Colonic mucosa (tissue), 4 donors: Measurements from ENCODE around the gene SLC17A5. TPM values are rescaled to one million over a fixed set of nuclear protein-coding genes. Genes with fewer than 3 reads are reported as not detected.

Experiments
- DNase-seq: peaks from one replicate; pipeline ENCODE4 v3.0.0-alpha.2; 2020
- H3K27ac ChIP-seq: fragments of 200-600 bp; one replicate; pipeline ENCODE4 v1.8.0; 2021
- H3K27me3 ChIP-seq: fragments of 200-600 bp; one replicate; pipeline ENCODE4 v1.8.0; 2021
- H3K36me3 ChIP-seq: fragments of 200-600 bp; one replicate; pipeline ENCODE4 v1.8.0; 2021
- H3K4me1 ChIP-seq: fragments of 200-600 bp; one replicate; pipeline ENCODE4 v1.8.0; 2021; ENCODE audit warnings: mild to moderate bottlenecking
- H3K4me3 ChIP-seq: fragments of 200-600 bp; one replicate; pipeline ENCODE4 v1.8.0; 2021
- H3K9ac ChIP-seq, 2 donors: one replicate each; pipeline ENCODE4 v1.7.0; 2013; ENCODE audit warnings: control low read depth in 2 of 2, low read depth in 2 of 2, low read length in 2 of 2
- H3K9me3 ChIP-seq: fragments of 200-600 bp; one replicate; pipeline ENCODE4 v1.8.0; 2021
- CTCF ChIP-seq: fragments of 200-600 bp; IDR thresholded peaks from one replicate; pipeline ENCODE4 v1.8.0; 2022; ENCODE audit warnings: antibody characterized with exemption, mild to moderate bottlenecking
- intact Hi-C: fragments of 100-400 bp; cut with DNase I; formaldehyde crosslinking; loops from one replicate; pipeline ENCODE4 v1.14.1; 2022
- total RNA-seq, 2 donors: library from RNA; stranded (reverse); fragmentation: NEBNext Ultra II Directional in 1 of 2; extraction: Animal tissue kit (Norgen Biotek cat#: 25700) in 1 of 2; gene quantifications; one replicate each; pipeline ENCODE4 v1.2.1, GENCODE V29; 2021
- donor health status: healthy.
- donor health status: DM: no; HTN: no; CAD: no.
- donor health status: DM: no; HTN: no; CAD: no.

Gene SLC17A5
- total RNA-seq, 2 donors from 2014 or later, result 24.4 to 41.5 TPM

GRCh38 chr6:73671911-73672685, 18.3 kb upstream of the SLC17A5 start:
- Histone ChIP-seq H3K4me3 (no peak overlapping the region), H3K9me3 (no peaks in the 10 kb centered on the region), H3K4me1 (no peaks in the 10 kb centered on the region), H3K9ac (no peak overlapping the region), H3K27ac (no peak overlapping the region), H3K27me3 (no peaks in the 10 kb centered on the region), H3K36me3 (no peaks in the 10 kb centered on the region)
- intact Hi-C loops, result no loop called here
- no peak for TF ChIP-seq CTCF
- DNase-seq, result no peak

- Histone ChIP-seq H3K27me3 (no peaks in the 10 kb centered on the region), H3K36me3 (no peaks in the 10 kb centered on the region), H3K4me3 (no peak overlapping the region), H3K4me1 (no peaks in the 10 kb centered on the region), H3K9ac (no peak overlapping the region), H3K9me3 (no peaks in the 10 kb centered on the region), H3K27ac (no peak overlapping the region)
- intact Hi-C loops, result no loop called here
- no peak for DNase-seq
- no peak for TF ChIP-seq CTCF
Observed at GRCh38 chr6:73669005-73669404, 15.2 kb upstream of the SLC17A5 start.

- Histone ChIP-seq H3K9ac (no peak overlapping the region), H3K4me1 (no peaks in the 10 kb centered on the region), H3K36me3 (no peaks in the 10 kb centered on the region), H3K27me3 (no peaks in the 10 kb centered on the region), H3K9me3 (no peaks in the 10 kb centered on the region), H3K4me3 (no peak overlapping the region), H3K27ac (no peak overlapping the region)
- no peak for TF ChIP-seq CTCF
- no peak for DNase-seq
- intact Hi-C loops, result no loop called here
Observed at GRCh38 chr6:73667798-73668197, 14.0 kb upstream of the SLC17A5 start.

- Histone ChIP-seq H3K9ac (no peak overlapping the region), H3K27me3 (no peaks in the 10 kb centered on the region), H3K4me1 (no peaks in the 10 kb centered on the region), H3K36me3 (no peaks in the 10 kb centered on the region), H3K4me3 (no peak overlapping the region), H3K9me3 (no peaks in the 10 kb centered on the region), H3K27ac (peak overlapping the region; percentile 10)
- intact Hi-C loops, result no loop called here
- TF ChIP-seq CTCF, result no peak
- no peak for DNase-seq
Observed at GRCh38 chr6:73666393-73666792, 12.6 kb upstream of the SLC17A5 start.

GRCh38 chr6:73665686-73666319, 12.0 kb upstream of the SLC17A5 start:
- no peak for DNase-seq
- no peak for TF ChIP-seq CTCF
- Histone ChIP-seq H3K4me1 (no peaks in the 10 kb centered on the region), H3K9ac (no peak overlapping the region), H3K4me3 (no peak overlapping the region), H3K27me3 (no peaks in the 10 kb centered on the region), H3K36me3 (no peaks in the 10 kb centered on the region), H3K27ac (peak overlapping the region; percentile 10), H3K9me3 (no peaks in the 10 kb centered on the region)
- intact Hi-C loops, result no loop called here
